HG02759 (cell line): ENCODE measurements around the gene DIAPH2.

Experiments
- ATAC-seq: cut with Tn5 transposase; IDR thresholded peaks from one replicate; pipeline ENCODE4 v1.9.1; 2021; ENCODE audit warnings: mild to moderate bottlenecking, moderate library complexity; ENCODE audit not compliant: unreplicated experiment

Gene DIAPH2

DNA sequence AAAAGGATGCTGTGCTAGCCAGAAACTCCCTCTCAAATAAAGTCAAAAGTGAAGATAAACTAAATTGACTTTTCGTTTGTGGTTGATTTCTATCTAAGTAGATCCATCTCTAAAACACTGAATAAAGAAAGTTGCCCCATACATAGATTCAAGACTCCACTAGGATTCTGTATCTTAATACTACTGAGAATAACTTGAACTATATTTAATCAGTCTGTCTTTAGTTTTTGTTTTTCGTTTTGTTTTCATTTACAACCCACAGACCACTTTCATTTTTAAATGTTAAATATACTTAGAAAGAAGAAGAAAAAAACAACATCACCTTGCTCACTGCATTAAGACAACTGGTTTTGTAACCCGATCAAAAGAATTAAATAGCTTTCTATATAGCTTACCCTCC lies 854.1 kb downstream of the DIAPH2 start:
- no peak for ATAC-seq

DNA sequence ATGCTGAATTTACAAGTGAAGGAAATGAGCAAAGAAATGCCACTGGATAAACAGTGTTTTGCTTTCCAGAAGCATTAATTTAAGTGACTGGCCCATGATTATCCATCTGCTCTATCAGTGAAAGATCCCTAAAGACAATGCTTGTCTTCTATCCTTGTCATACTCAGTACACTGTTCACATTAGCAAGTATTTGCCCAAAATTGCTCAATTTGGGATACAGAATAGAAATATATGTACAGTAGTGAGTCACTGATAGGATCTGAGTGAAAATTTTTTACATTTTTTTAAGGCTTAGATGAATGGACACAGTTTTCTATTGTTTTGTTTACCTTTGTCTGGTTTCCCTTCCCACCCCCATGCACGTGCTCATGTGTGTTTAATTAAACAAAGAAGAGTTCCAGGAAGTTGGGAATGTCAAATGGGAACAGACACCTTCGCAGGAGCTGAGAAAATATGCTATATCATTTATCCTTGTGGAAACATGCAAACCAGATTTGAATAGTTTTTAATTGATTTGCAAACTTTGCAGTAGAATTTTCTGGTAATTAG lies 855.4 kb downstream of the DIAPH2 start:
- ATAC-seq: no peak

GRCh38 chrX:97547877-97548578 lies 863.4 kb downstream of the DIAPH2 start:
- ATAC-seq: no peak

DNA sequence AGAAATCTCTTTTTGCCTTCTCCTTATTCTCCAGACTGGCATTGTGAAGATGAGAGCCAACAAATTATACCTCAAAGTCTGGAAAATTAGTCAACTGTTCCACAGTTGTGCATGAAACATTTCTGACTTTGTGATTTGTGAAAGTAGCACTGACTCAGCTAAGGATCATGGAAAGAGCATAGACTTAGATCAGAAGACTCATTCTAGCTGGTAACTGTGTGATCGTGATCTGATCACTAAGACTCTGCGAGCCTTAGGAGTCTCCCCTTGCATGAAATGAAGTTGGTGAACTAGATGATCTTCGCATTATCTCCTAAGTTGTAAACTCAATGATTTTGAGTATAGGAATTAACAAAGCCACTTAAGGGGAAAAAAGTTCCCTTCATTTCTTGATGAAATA lies 867.2 kb downstream of the DIAPH2 start:
- no peak for ATAC-seq

GRCh38 chrX:97553833-97554232 lies 869.2 kb downstream of the DIAPH2 start:
- no peak for ATAC-seq

- no peak for ATAC-seq
Measured at GRCh38 chrX:97556359-97556758, 871.7 kb downstream of the DIAPH2 start.

- peak; percentile 99 for ATAC-seq
Measured at GRCh38 chrX:97563531-97564133, 879.0 kb downstream of the DIAPH2 start.

DNA sequence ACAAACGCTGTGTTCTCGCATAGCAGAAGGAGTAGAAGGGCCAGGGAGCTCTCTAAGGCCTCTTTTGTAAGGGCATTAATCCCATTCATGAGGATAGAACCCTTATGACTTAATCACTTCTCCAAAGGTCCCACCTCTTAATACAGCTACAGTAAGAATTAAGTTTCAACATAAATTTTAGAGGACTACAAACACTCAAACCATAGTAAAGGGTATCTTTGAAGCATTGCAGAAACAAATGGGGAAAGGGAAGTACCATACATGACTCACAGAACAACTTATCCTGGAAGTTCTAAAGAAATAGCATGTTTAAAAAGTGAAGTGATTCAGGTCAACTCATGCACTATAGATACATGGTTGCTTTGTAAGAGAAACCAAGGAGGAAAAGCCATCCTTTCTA lies 879.9 kb downstream of the DIAPH2 start:
- no peak for ATAC-seq

GRCh38 chrX:97587171-97587570 lies 902.5 kb downstream of the DIAPH2 start:
- no peak for ATAC-seq

DNA sequence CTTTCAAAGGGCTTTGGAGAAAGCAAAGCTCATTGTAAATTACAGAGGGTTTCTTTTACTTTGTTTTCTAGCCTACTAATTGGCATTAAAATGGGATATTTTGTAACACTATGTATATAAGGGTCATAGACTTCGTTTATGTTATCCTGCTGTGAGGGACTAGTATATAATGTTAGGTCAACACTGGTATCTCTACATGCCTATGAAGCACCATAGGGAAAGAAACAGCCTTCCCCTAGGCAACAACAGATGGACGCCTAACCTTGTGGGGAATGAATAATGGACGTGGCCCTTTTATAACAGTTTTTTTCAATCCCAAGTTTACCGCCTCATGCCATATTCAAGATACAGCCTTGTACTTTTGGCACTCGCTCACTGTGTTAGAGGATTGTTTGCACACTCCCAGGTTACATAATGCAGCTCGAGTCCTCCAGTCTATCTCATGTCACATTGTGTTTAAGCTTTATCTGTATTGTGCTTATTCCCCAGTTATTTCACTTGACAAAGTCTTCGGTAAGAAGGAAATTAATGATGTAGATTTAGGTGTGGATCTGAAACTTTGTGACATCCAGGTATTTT lies 910.1 kb downstream of the DIAPH2 start:
- ATAC-seq: no peak

DNA sequence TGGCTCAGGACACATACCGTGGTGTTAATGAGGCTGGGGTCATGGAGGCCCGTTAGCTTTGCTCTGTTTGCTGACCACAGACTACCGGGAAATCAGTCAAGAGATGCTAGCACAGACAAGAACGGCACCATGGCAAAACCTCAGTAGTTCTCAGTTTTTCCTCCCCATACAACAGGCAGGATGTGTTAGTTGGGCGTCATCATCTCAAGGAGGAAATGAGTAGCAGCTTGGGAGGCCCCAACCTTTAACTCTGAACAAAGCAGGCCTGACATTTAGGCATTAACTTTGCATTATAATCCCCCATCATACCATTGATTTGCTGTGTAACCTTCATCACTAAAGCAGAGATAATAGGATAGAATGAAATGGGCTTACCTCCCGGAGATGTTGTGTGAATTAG lies 913.3 kb downstream of the DIAPH2 start:
- no peak for ATAC-seq

GRCh38 chrX:97602465-97603258 lies 918.0 kb downstream of the DIAPH2 start:
- ATAC-seq: no peak

DNA sequence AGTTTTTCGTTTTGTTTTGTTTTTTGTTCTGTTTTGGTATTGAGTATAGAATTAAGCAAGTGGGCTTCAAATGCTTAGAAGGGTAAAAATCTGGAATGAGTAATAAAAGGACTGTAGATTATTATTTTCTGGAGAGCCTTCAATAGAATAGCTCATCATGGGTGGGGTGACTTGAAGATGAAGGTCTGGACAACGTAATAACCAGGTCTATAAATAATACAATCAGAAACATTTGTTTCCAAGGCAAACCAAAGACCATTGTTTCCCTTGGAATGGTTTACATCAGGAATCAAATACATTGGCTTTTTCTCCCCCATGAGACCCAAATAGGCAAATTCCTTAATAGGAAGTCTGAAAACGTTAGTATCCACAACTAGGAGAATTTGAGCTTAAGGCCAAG lies 920.6 kb downstream of the DIAPH2 start:
- no peak for ATAC-seq

- ATAC-seq: no peak
Measured at GRCh38 chrX:97609357-97609756, 924.7 kb downstream of the DIAPH2 start.

- ATAC-seq: no peak
Measured at GRCh38 chrX:97609938-97610337, 925.3 kb downstream of the DIAPH2 start.

GRCh38 chrX:97616883-97617530 lies 932.4 kb downstream of the DIAPH2 start:
- ATAC-seq: peak; percentile 98

DNA sequence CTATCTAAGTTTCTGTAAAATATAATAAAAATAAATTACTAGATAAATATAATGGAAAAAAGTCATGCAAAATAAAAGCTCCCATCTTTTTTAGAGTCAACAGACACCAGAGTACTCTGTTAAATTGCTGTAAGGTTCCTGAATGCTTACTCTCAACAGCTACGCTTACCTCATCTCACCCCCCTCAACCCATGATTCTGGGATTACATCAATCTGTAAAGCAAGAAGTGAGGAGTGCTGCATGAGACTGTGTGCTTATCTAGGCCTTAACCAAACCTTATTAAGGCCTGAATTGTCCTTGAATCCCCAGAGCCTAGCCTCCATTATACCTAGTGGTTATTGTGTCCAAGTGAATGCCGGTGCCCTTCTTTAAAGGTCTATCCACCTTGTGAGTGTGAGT lies 934.9 kb downstream of the DIAPH2 start:
- no peak for ATAC-seq

DNA sequence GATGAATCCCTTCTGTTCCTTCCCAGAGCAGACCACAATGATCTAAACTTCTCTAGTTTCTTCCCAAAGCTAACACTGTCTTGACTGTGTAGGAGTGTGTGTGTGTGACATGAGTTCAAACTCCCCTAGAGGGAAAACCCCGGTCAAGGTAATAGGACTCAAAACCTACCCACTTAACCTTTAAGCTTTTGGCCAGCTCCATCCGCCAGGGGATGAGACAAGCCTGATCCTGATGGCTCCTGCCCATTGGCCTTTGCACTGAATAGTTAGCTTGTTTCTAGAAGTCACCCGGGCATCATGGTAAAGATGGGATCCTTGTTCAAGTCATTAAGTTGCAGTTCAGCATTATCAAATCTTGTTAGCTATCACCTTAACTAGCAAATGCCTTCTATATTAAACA lies 937.5 kb downstream of the DIAPH2 start:
- no peak for ATAC-seq

- no peak for ATAC-seq
Measured at GRCh38 chrX:97628326-97628725, 943.7 kb downstream of the DIAPH2 start.

DNA sequence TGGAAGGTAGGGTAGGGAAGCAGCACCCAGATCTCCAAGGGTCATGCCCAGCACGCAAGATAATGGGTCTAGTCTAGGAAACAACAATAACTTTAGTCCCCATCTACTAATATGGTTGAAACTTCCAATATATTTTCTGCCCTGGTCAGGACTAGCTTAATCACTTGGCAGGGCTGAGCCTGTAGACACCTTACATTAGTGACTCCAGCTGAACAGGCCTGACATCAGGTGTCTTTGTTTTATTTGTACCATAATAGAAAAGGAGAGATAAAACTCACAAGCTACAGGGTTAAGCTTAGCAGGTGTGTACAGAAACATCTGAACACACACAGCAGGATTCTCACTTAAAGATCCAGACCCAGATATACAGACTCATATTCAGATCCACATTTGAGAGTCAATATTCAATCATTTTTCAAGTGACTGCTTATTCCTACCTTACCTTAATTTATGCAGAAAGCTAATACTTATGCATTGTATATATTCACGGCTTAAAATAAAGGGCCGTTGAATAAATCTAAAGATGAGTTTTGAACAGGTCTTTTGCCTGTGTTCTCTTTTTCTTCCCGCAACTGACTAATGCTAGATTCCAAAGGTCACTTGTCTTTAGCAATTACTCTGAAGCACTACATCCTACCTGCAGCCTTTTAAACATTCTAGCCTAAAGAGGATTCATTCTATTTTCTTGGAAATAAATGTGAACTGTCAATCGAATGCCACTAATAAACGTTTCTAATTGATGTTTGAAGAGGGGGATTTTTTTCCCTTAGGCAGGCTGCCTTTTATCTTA lies 944.4 kb downstream of the DIAPH2 start:
- no peak for ATAC-seq
